HEK293T (cell line): ENCODE measurements around the gene RFTN2.

Source experiments
- BHLHE40 ChIP-seq: fragments of 450-650 bp; IDR thresholded peaks from 2 replicates; pipeline ENCODE4 v1.6.1; 2016; ENCODE audit warnings: mild to moderate bottlenecking, moderate library complexity, borderline replicate concordance
- FOXK2 ChIP-seq: fragments of 450-650 bp; IDR thresholded peaks from 2 replicates; pipeline ENCODE4 v1.6.1; 2016; ENCODE audit warnings: mild to moderate bottlenecking
- L3MBTL2 ChIP-seq: fragments of 450-650 bp; conservative IDR thresholded peaks from 2 replicates; pipeline ENCODE4 v1.6.1; 2016; ENCODE audit warnings: mild to moderate bottlenecking
- NFRKB ChIP-seq: fragments of 450-650 bp; IDR thresholded peaks from 2 replicates; pipeline ENCODE4 v1.6.1; 2016; ENCODE audit warnings: mild to moderate bottlenecking, moderate library complexity
- SP1 ChIP-seq: fragments of 450-650 bp; IDR thresholded peaks from 2 replicates; pipeline ENCODE4 v1.6.1; 2017
- ZNF384 ChIP-seq: fragments of 450-650 bp; IDR thresholded peaks from 2 replicates; pipeline ENCODE4 v1.6.1; 2016

- no peak for TF ChIP-seq L3MBTL2
- TF ChIP-seq FOXK2 = no peak
- TF ChIP-seq ZNF384 = no peak
- TF ChIP-seq BHLHE40 = no peak
- TF ChIP-seq SP1 = no peak
- no peak for TF ChIP-seq NFRKB
Measured at GRCh38 chr2:197599285-197599965, 76.0 kb downstream of the RFTN2 start.
